ENCODE data around the gene C12orf60.

Gene C12orf60

DNA sequence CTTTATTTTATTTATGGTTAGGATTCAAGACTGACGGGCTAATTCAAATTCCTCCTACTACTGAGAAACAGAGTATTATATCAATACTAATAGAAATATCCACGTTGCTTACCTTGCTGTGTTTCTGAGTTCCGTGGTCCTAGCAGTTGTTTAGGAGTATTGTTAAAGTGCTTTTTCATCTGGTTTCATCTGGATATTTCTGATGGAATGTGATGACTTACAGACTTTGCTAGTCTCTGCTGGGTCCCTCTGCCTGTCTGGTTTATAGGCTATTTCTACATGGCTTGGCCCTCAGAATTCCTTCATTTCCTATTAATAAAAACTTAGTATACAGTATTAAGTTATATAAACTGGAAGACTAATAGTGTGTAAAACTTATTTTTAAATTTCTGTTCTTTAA, 10.5 kb downstream of the C12orf60 start, which contains the start of gene SMCO3:
TSS of gene SMCO3 (minus strand) at position 169 of the 400 bp plus-strand sequence. CDS start 7,502 bp downstream, outside the sequence.
- TF ChIP-seq CTCF (conservative IDR thresholded peaks at IDR 0.05; ENCODE audit: control insufficient read depth, insufficient read depth, low read depth, low read length), result no peak
- DNase-seq (ENCODE audit: low read depth), result no peak
- H3K4me3 ChIP-seq (ENCODE audit: control insufficient read depth, low read depth, low read length), result no peak within 1 kb of the TSS

DNA sequence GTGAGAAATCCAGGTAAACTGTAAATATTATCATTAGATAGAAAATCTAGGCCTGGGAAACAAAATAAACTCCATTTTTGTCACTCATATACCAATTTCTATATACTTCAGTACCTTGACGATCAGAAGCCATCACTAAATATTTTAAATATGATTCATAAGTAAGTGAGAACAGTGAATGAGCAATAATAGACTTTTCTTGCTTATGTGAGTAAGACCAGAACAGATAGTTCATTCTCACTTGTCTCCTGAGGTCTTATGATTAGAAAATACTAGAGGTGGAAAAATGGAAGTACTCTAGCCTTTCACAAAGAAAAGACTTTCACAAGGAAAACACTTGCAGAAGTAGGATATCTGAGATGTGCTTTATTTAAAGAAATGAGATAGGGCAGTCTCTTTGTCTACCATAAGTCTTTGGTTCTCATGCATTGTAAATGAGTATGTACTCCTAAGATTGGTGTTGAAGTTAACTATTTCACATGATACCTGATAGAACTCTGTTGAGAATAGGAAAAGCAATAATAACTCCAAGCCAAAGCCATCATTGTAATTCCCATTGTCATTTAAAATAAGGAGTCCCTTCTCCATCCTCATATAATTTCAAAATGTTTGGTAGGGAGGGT, 20.7 kb downstream of the C12orf60 start:
- no peak for TF ChIP-seq CTCF (conservative IDR thresholded peaks at IDR 0.05; ENCODE audit: control insufficient read depth, insufficient read depth, low read depth, low read length)
- H3K4me3 ChIP-seq (ENCODE audit: control insufficient read depth, low read depth, low read length), result no peak overlapping the region
- DNase-seq (ENCODE audit: low read depth), result peak; percentile 37

- peak; percentile 14 for DNase-seq (ENCODE audit: low read depth)
- TF ChIP-seq CTCF (conservative IDR thresholded peaks at IDR 0.05; ENCODE audit: control insufficient read depth, insufficient read depth, low read depth, low read length), result no peak
- no peak overlapping the region for H3K4me3 ChIP-seq (ENCODE audit: control insufficient read depth, low read depth, low read length)
Observed at GRCh38 chr12:14825256-14825655, 21.8 kb downstream of the C12orf60 start.

DNA sequence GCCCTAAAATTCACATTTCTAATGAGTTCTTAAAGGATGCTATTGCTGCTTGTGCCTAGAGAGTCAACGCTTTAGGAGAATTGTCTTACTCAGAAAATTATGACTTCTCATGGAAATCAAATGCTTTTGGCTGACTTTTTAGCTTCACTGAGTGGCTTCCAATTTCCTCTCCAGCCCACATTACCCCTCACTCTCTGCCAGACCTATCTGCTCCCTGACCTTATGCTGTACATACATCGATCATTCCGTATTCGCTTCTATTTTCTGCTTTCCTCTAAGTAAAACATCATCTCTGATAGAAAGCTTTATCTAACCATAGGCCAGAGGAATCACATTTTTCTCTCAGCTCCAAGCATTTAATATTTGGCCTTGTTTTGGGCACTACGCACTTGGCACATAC, 23.0 kb downstream of the C12orf60 start:
- DNase-seq (ENCODE audit: low read depth), result no peak
- H3K4me3 ChIP-seq (ENCODE audit: control insufficient read depth, low read depth, low read length), result no peak overlapping the region
- TF ChIP-seq CTCF (conservative IDR thresholded peaks at IDR 0.05; ENCODE audit: control insufficient read depth, insufficient read depth, low read depth, low read length), result no peak

- H3K4me3 ChIP-seq (ENCODE audit: control insufficient read depth, low read depth, low read length), result no peak overlapping the region
- DNase-seq (ENCODE audit: low read depth), result peak; percentile 23
- no peak for TF ChIP-seq CTCF (conservative IDR thresholded peaks at IDR 0.05; ENCODE audit: control insufficient read depth, insufficient read depth, low read depth, low read length)
Observed at GRCh38 chr12:14827043-14827442, 23.6 kb downstream of the C12orf60 start.

- no peak overlapping the region for H3K4me3 ChIP-seq (ENCODE audit: control insufficient read depth, low read depth, low read length)
- TF ChIP-seq CTCF (conservative IDR thresholded peaks at IDR 0.05; ENCODE audit: control insufficient read depth, insufficient read depth, low read depth, low read length), result no peak
- DNase-seq (ENCODE audit: low read depth), result peak; percentile 43
Observed at GRCh38 chr12:14828892-14829291, 25.4 kb downstream of the C12orf60 start.

GRCh38 chr12:14833336-14833735, 29.9 kb downstream of the C12orf60 start:
- no peak for DNase-seq (ENCODE audit: low read depth)
- H3K4me3 ChIP-seq (ENCODE audit: control insufficient read depth, low read depth, low read length), result no peak overlapping the region
- TF ChIP-seq CTCF (conservative IDR thresholded peaks at IDR 0.05; ENCODE audit: control insufficient read depth, insufficient read depth, low read depth, low read length), result no peak

Data from fibroblast of mammary gland (primary cell).